Right cardiac atrium (tissue), 5 donors: ENCODE results near the gene FAM222B. TPM values are rescaled to one million over a fixed set of nuclear protein-coding genes. Genes with fewer than 3 reads are reported as not detected.
"Not testable (repeated sequence)": the region's sequence is repeated elsewhere in the genome, so short reads cannot be mapped to it uniquely, and the experiment has no call there.

Experiments
- ATAC-seq, 2 donors: fragments of 200-7000 bp; cut with Tn5 transposase; one replicate each; pipeline versions ENCODE4 v1.8.0 to v1.9.1; 2020; ENCODE audit warnings: moderate library complexity in 2 of 2, mild to moderate bottlenecking in 1 of 2
- DNase-seq, 3 donors: peaks; one replicate each; pipeline ENCODE4 v3.0.0-alpha.2; 2020
- H3K27ac ChIP-seq: one replicate; pipeline ENCODE4 v1.5.1; 2013; ENCODE audit warnings: mild to moderate bottlenecking, low read length, control low read depth, moderate library complexity
- H3K27me3 ChIP-seq: one replicate; pipeline ENCODE4 v1.6.1; 2013; ENCODE audit not compliant: control insufficient read depth, insufficient read depth
- H3K4me1 ChIP-seq: one replicate; pipeline ENCODE4 v1.6.1; 2013; ENCODE audit warnings: low read length; ENCODE audit not compliant: control insufficient read depth, insufficient read depth
- H3K4me3 ChIP-seq: one replicate; pipeline ENCODE4 v1.5.1; 2013; ENCODE audit warnings: low read length, control low read depth
- H3K9me3 ChIP-seq: one replicate; pipeline ENCODE4 v1.6.1; 2013; ENCODE audit warnings: low read length; ENCODE audit not compliant: control insufficient read depth
- WGBS: extraction: QIAGEN DNeasy Blood & Tissue Kit; methylation state at CpG from one replicate; pipeline ENCODE4 v1.1.7; 2013; 5-methylcytosine and 5-hydroxymethylcytosine counted together
- intact Hi-C, 4 donors: fragments of 100-400 bp; cut with DNase I; formaldehyde crosslinking; loops; one replicate each; pipeline versions ENCODE4 v1.11.0 to v1.14.0; 2022 to 2023
- polyA plus RNA-seq: library from polyadenylated mRNA; stranded (reverse); fragments of 200-250 nt; gene quantifications from one replicate; pipeline ENCODE4 v1.2.3, GENCODE V29; 2013
- total RNA-seq, 4 donors: library from RNA; stranded (reverse); fragmentation: NEBNext Ultra II Directional; extraction: Animal tissue kit (Norgen Biotek cat#: 25700); gene quantifications; one replicate each; pipeline ENCODE4 v1.2.1, GENCODE V29; 2021
- donor health status: healthy with polysubstance abuse.
- donor health status: DM: no; HTN: yes; CAD: no.
- donor health status: DM: no; HTN: no; CAD: no.
- donor health status: DM: no; HTN: yes; CAD: no; lungs with severe emphysema.
- donor health status: DM: yes; HTN: yes; CAD: no.

The FAM222B gene
- total and polyA plus RNA-seq, 5 donors, result 11.9 to 19.6 (median 17.8) TPM

DNA sequence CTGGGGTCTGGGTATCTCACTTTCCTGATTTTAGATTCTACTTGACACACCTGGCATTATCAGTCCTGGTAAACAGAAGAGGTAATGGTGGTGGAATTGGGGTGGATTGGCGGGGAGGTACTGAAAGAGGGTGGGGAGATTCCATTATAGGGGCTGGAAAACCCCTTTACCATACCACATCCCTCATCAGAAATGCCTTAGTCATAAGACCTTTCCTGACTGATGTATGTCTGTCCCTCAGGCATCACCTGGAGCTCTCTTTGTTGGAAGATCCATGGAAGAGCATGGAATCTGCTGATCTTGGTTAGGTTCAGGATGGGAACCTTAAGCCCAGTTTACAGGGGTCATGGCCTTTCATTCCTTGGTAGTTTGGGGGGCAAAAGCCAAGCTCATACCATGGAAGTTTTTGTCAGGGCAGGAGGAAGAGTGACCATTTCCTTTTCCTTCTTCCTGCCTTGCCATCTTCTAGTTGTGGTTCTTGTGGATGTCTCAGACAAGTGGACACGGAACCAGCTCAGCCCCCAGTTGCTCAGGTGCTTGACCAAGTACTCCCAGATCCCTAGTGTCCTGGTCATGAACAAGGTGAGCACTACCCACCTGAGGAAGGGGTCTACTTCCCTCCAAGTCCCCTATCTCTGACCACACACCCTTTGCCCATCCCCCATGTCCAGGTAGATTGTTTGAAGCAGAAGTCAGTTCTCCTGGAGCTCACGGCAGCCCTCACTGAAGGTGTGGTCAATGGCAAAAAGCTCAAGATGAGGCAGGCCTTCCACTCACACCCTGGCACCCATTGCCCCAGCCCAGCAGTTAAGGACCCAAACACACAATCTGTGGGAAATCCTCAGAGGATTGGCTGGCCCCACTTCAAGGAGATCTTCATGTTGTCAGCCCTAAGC is 15.6 kb upstream of the FAM222B start:
- H3K4me3 ChIP-seq, result no peak overlapping the region
- 91% methylated on average over 3 of the region's 3 CpGs for WGBS
- H3K4me1 ChIP-seq, result peaks cover 2% of the 10 kb centered on the region
- H3K27ac ChIP-seq, result no peak overlapping the region
- H3K9me3 ChIP-seq, result no peaks in the 10 kb centered on the region
- intact Hi-C loops, result no loop called here
- no peak for ATAC-seq
- no peaks in the 10 kb centered on the region for H3K27me3 ChIP-seq
- no peak for DNase-seq

DNA sequence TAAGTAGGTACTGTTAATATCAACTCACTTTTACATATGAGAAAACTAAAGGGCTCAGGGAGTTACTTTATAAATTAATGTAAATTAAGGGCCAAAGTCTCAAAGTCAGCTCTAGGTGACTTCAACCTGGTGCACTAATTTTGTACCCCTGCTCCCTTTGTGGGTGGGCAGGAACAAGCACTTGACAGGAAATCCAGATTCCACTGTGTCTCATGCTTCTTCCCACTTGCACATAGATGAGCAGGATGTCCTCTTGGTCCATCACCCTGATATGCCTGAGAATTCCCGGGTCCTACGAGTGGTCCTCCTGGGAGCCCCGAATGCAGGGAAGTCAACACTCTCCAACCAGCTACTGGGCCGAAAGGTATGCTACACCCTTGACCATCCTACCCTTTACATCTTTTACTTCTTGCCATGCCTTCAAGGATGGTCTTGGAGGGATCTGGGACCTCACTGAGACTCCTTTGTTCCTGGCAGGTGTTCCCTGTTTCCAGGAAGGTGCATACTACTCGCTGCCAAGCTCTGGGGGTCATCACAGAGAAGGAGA is 13.5 kb upstream of the FAM222B start:
- H3K27me3 ChIP-seq, result no peaks in the 10 kb centered on the region
- intact Hi-C loops, result no loop called here
- H3K4me3 ChIP-seq, result no peak overlapping the region
- ATAC-seq, result no peak
- H3K9me3 ChIP-seq, result no peaks in the 10 kb centered on the region
- WGBS, result 89% methylated on average over 5 of the region's 5 CpGs
- H3K27ac ChIP-seq, result no peak overlapping the region
- H3K4me1 ChIP-seq, result peaks cover 2% of the 10 kb centered on the region
- DNase-seq, result no peak

DNA sequence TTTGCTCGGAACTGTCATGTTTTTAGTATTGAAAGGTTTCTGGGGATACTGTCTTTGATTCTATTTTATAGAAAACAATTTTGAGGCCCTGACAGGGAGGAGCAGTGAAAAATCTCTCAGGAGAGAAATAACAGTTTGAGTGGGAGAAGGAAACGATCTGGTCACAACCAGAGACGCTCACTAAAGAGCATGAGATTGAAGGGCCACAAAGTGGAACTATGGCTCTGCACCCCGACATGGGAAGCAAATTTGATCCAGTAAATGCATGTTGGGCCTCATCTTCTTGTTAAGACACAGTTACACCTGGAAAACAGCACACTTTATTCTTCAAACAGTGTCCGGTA is 12.7 kb upstream of the FAM222B start:
- no peaks in the 10 kb centered on the region for H3K27me3 ChIP-seq
- no peak for DNase-seq
- intact Hi-C loops, result no loop called here
- H3K4me3 ChIP-seq, result peak overlapping the region; percentile 75
- H3K27ac ChIP-seq, result peak overlapping the region; percentile 28
- H3K4me1 ChIP-seq, result peaks cover 2% of the 10 kb centered on the region
- no peak for ATAC-seq
- 14% methylated on average over 5 of the region's 5 CpGs for whole genome bisulfite sequencing
- no peaks in the 10 kb centered on the region for H3K9me3 ChIP-seq

DNA sequence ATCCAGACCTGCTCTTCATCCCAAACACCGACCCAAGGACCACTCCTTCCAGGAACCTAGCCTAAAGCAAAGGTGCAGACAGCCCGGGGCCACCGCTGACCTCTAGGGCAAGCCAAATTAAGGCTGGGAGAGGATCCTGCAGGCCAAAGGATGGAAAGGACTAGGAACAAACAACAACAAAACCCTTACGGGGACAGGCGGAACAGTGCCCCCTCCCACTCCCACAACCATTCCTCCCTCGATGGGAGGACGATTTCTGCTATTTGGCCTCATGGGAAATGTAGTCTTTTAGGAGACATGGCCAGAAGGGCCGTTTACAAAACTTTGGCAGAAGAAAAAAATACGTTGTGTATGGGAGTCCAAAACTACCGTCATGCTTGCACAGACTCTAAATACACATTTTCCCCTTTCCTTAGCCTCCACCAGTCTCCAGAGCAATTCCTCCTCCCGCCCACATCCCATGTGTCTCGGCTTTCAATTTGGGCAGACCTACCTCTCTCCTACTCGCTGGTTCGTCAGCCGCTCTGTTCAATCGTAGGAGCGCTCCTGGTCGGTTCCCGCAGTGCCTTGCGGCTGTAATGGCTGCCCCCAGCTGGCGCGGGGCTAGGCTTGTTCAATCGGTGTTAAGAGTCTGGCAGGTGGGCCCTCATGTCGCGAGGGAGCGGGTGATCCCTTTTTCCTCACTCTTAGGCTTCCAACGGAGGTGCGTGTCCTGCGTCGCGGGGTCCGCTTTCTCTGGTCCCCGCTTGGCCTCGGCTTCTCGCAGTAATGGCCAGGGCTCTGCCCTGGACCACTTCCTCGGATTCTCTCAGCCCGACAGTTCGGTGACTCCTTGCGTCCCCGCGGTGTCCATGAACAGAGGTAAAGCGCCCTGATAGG is 12.1 kb upstream of the FAM222B start, which contains the start of gene ERAL1:
ERAL1 (plus strand) TSS at position 560 of the 879 bp plus-strand sequence; CDS start at position 579, 19 bp downstream.
- peak within 1 kb of the TSS; percentile 82 for H3K27ac ChIP-seq
- peak within 1 kb of the TSS; percentile 75 for H3K4me3 ChIP-seq
- H3K9me3 ChIP-seq, result no peaks in the 10 kb centered on the region
- peak; percentile 99 for ATAC-seq
- intact Hi-C loops, result no loop called here
- WGBS, result 1% methylated on average over 42 of the region's 42 CpGs
- no peaks in the 10 kb centered on the region for H3K27me3 ChIP-seq
- peaks cover 2% of the 10 kb centered on the region for H3K4me1 ChIP-seq
- DNase-seq, result peak; percentile 85 to 92 (median 90)

DNA sequence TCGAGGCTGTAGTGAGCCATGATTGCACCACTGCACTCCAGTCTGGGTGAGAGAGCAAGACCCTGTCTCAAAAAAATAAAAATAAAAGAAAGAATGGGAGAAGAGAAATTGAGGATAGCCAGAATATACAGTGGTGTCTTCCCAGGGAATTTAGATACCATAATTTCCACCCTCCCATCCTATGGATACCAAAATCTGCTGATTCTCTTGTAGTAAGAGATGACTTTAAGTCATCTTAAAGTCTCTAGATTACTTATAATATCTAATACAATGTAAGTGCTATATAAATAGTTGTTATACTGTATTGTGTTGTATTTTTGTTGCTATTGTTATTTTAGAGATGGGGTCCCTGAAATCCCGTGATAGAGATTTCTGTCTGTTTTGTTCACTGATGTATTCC is 10.7 kb upstream of the FAM222B start:
- intact Hi-C loops, result no loop called here
- ATAC-seq, result no peak
- no peaks in the 10 kb centered on the region for H3K9me3 ChIP-seq
- peaks cover 2% of the 10 kb centered on the region for H3K4me1 ChIP-seq
- H3K4me3 ChIP-seq, result no peak overlapping the region
- no peak overlapping the region for H3K27ac ChIP-seq
- no peaks in the 10 kb centered on the region for H3K27me3 ChIP-seq
- no peak for DNase-seq
- WGBS, result 93% methylated on average over 2 of the region's 2 CpGs

DNA sequence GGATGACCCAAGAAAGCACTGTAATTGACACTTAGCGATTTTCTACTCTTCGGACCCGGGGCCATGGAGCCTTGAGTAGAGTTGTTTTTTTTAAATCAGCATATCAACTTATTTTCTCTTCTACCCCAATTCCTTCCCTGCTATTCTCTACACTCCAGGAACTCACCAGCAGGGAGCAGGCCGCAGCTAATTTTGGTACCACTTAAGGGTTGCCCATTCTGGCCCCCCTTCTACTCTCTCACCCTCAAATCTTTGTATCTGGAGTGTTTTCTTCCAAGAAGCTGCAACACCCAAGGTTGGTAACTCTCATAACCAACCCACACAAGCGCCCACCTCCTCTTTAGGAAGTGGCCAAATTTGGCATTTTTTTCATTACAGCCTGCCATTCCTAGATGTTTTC is 6.7 kb upstream of the FAM222B start:
- no peaks in the 10 kb centered on the region for H3K9me3 ChIP-seq
- WGBS, result 71% methylated on average over 5 of the region's 5 CpGs
- no peaks in the 10 kb centered on the region for H3K27me3 ChIP-seq
- intact Hi-C loops, result no loop called here
- H3K4me3 ChIP-seq, result no peak overlapping the region
- DNase-seq (no peak), ATAC-seq (peak; percentile 38 to 58)
- H3K4me1 ChIP-seq, result no peaks in the 10 kb centered on the region
- no peak overlapping the region for H3K27ac ChIP-seq

DNA sequence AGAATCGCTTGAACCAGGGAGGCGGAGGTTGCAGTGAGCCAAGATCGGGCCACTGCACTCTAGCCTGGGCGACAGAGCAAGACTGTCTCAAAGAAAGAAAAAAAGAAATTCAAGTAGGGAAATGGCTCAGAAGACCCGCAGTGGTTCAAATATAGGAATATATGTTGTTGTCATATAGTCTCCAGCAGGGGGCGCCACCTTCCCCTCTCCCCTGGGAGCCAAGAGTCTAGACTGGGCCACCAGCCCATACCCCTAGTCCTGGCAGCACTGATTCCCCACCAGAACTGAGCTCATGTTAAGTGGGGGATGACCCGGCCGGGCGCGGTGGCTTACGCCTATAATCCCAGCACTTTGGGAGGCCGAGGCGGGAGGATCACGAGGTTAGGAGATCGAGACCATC is 6.1 kb upstream of the FAM222B start:
- H3K4me3 ChIP-seq, H3K9me3 ChIP-seq, H3K4me1 ChIP-seq, H3K27me3 ChIP-seq, H3K27ac ChIP-seq, intact Hi-C loops: not testable (repeated sequence)
- 85% methylated on average over 15 of the region's 15 CpGs for WGBS
- DNase-seq, result peak in 2 of 3 donors; percentile 37 to 69
- peak; percentile 29 to 58 for ATAC-seq

DNA sequence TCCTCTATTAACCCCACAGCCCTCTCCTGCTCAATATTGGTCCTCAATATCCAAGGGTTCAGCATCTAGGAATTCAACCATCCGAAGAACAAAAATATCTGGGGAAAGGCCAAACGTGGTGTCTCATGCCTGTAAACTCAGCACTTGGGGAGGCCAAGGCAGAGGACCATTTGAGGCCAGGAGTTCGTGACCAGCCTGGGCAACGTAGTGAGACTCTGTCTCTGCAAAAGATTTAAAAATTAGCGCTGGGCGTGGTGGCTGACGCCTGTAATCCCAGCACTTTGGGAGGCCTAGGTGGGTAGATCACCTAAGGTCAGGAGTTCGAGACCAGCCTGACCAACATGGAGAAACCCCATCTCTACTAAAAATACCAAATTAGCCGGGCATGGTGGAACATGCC is 4.1 kb upstream of the FAM222B start:
- ATAC-seq, intact Hi-C loops, H3K27ac ChIP-seq, H3K4me3 ChIP-seq, H3K9me3 ChIP-seq, H3K27me3 ChIP-seq, DNase-seq, H3K4me1 ChIP-seq: not testable (repeated sequence)
- WGBS, result 91% methylated on average over 9 of the region's 9 CpGs

DNA sequence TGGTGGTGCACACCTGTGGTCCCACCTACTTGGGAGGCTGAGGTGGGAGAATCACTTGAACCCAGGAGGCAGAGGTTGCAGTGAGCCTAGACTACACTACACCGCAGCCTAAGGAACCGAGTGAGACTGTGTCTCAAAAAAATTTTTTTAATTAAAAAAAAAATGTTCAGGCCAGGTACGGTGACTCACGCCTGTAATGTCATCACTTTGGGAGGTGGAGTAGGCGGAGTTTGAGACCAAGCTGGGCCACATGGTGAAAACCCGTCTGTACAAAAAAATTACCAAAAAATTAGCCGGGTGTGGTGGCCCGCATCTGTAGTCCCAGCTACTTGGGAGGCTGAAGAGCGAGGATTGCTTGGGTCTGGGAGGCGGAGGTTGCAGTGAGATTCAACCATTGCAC is 3.6 kb upstream of the FAM222B start:
- no peaks in the 10 kb centered on the region for H3K4me1 ChIP-seq
- no peaks in the 10 kb centered on the region for H3K9me3 ChIP-seq
- no peak overlapping the region for H3K4me3 ChIP-seq
- DNase-seq (no peak), ATAC-seq (no peak)
- WGBS, result 93% methylated on average over 10 of the region's 10 CpGs
- no peak overlapping the region for H3K27ac ChIP-seq
- no peaks in the 10 kb centered on the region for H3K27me3 ChIP-seq
- intact Hi-C loops, result no loop called here

DNA sequence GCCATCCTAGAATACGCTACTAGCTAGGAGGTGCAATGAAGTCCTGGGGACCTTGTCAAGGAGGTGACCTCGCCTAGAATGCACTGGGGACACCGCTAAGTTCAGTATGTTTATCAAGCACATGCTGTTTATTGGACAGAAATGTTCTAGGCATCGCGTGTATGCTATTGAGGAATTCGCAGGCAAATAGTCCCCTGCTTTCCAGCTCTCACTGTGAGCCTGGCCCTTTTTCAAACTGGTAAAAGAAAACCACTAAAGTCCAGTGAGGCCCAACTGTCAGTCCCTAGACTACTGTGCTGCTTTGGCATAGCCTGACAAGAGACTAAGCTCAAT is 1.2 kb upstream of the FAM222B start:
- H3K27me3 ChIP-seq, result no peaks in the 10 kb centered on the region
- no peaks in the 10 kb centered on the region for H3K4me1 ChIP-seq
- no peak overlapping the region for H3K27ac ChIP-seq
- no peak overlapping the region for H3K4me3 ChIP-seq
- 92% methylated on average over 6 of the region's 6 CpGs for WGBS
- DNase-seq (no peak), ATAC-seq (no peak)
- intact Hi-C loops, result loop anchor here in 1 of 4 donors (5.0 kb wide), 1 partner anchor 54 kb away; the partner anchor contains the start of gene FLOT2
- no peaks in the 10 kb centered on the region for H3K9me3 ChIP-seq

DNA sequence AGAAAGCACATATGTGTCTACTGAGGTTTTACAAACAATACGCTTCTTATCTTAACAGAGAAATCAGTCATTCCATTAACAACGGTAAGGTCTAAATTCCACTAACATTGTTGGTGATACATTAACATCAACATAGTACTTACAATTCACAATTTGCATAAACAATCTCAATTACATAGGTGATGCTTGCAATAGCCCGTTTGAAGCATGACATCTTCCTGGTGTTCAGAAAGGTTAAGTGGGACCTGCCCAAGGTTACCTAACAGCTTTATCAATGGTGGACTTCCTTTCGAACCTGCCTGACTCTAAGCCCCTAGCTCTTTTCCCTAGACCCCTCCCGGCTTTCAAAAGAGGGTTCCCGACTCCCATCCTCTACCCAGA is 699 bp downstream of the FAM222B start:
- Histone ChIP-seq H3K27ac (peak overlapping the region; percentile 84), H3K27me3 (no peaks in the 10 kb centered on the region), H3K4me3 (peak overlapping the region; percentile 70), H3K9me3 (no peaks in the 10 kb centered on the region), H3K4me1 (no peaks in the 10 kb centered on the region)
- ATAC-seq (no peak), DNase-seq (no peak)
- 1% methylated on average over 6 of the region's 6 CpGs for WGBS
- intact Hi-C loops, result loop anchor here in 1 of 4 donors (5.0 kb wide), 1 partner anchor 55 kb away; the partner anchor contains the start of gene FLOT2
